GM12878 (cell line): ENCODE data around the gene FBN2. TPM values are rescaled to one million over a fixed set of nuclear protein-coding genes. Genes with fewer than 3 reads are reported as not detected.

Source experiments
- ATAC-seq: fragments of 200-7000 bp; cut with Tn5 transposase; 3 replicates; pipeline ENCODE4 v1.9.1; 2020; ENCODE audit warnings: mild to moderate bottlenecking, moderate library complexity
- BruUV-seq: library from RNA; stranded (reverse); fragments of 400-500 nt; replicated peaks from 2 replicates; lab custom pipeline; 2021; lab: Mats Ljungman, UMichigan
- CTCF ChIA-PET: fragments of 300-600 bp; sonication (Branson Sonifier 250); formaldehyde crosslinking; extraction: SDS; loops from one replicate; lab custom pipeline; 2021; ENCODE audit warnings: inconsistent platforms; lab: Yijun Ruan, JAX
- POLR2A ChIA-PET: fragments of 350-600 bp; formaldehyde crosslinking; extraction: SDS; loops from one replicate; lab custom pipeline; 2021; ENCODE audit warnings: inconsistent platforms; lab: Charles Lee
- RAD21 ChIA-PET: fragments of 300-600 bp; sonication (Branson Sonifier 250); formaldehyde crosslinking; loops from one replicate; lab custom pipeline; 2023; ENCODE audit warnings: antibody characterized with exemption; ENCODE audit not compliant: unreplicated experiment; lab: Charles Lee
- SMC1A ChIA-PET: fragments of 300-600 bp; sonication (Branson Sonifier 250); formaldehyde crosslinking; loops from one replicate; lab custom pipeline; 2023; ENCODE audit not compliant: unreplicated experiment, uncharacterized antibody; lab: Charles Lee
- DNase-seq: peaks from one replicate; pipeline ENCODE4 v3.0.0-alpha.2; 2011; ENCODE audit warnings: low read depth, low spot score
- FAIRE-seq: peaks from 3 replicates; lab custom pipeline; 2011; peaks lifted over from hg19 to GRCh38; lab: Jason Lieb, UNC
- H2AFZ ChIP-seq: 2 replicates; pipeline ENCODE4 v1.6.0; 2011; ENCODE audit warnings: low read depth, low read length, control low read depth; ENCODE audit not compliant: control insufficient read depth
- H3K27ac ChIP-seq: 2 replicates; pipeline ENCODE4 v1.5.1; 2011; ENCODE audit warnings: control low read depth; ENCODE audit not compliant: control insufficient read depth, insufficient read depth
- H3K27me3 ChIP-seq, 2 experiments: replicated peaks in 1 of 2; 2 replicates each; pipeline versions ENCODE4 v1.6.0 to v1.6.1; 2011; ENCODE audit warnings: low read length in 1 of 2; ENCODE audit not compliant: control insufficient read depth in 2 of 2, insufficient read depth in 2 of 2
- H3K36me3 ChIP-seq, 2 experiments: 2 replicates each; pipeline ENCODE4 v1.5.1; 2011; ENCODE audit warnings: low read length in 1 of 2; ENCODE audit not compliant: control insufficient read depth in 2 of 2, insufficient read depth in 2 of 2
- H3K4me1 ChIP-seq: 2 replicates; pipeline ENCODE4 v1.6.1; 2011; ENCODE audit warnings: mild to moderate bottlenecking, low read length, moderate library complexity, mixed read lengths; ENCODE audit not compliant: control insufficient read depth, insufficient read depth
- H3K4me2 ChIP-seq: 2 replicates; pipeline ENCODE4 v1.6.0; 2011; ENCODE audit warnings: control low read depth; ENCODE audit not compliant: control insufficient read depth, insufficient read depth
- H3K4me3 ChIP-seq: fragments of 200-600 bp; sonication (generic); 2 replicates; pipeline ENCODE4 v1.5.1; 2016
- H3K79me2 ChIP-seq: 2 replicates; pipeline ENCODE4 v1.6.0; 2011; ENCODE audit warnings: low read length; ENCODE audit not compliant: control insufficient read depth, insufficient read depth
- H3K9ac ChIP-seq: 2 replicates; pipeline ENCODE4 v1.8.0; 2011; ENCODE audit warnings: low read length, control low read depth, mixed read lengths; ENCODE audit not compliant: control insufficient read depth, insufficient read depth
- H3K9me3 ChIP-seq: replicated peaks from 3 replicates; pipeline ENCODE4 v1.5.1; 2011; ENCODE audit warnings: mild to moderate bottlenecking, low read length; ENCODE audit not compliant: control insufficient read depth, insufficient read depth
- H4K20me1 ChIP-seq: 2 replicates; pipeline ENCODE4 v1.6.0; 2011; ENCODE audit not compliant: control insufficient read depth, insufficient read depth
- CBX3 ChIP-seq: fragments of 200-600 bp; sonication (generic); IDR thresholded peaks from 2 replicates; pipeline ENCODE4 v1.6.1; 2016; ENCODE audit warnings: low read depth, borderline replicate concordance
- CREB1 ChIP-seq: IDR thresholded peaks from 2 replicates; pipeline ENCODE4 v1.6.1; 2012; ENCODE audit warnings: low read depth, mild to moderate bottlenecking, inconsistent platforms
- EGR1 ChIP-seq, 2 experiments: IDR thresholded peaks; 1 replicate in 1 of 2; 2 replicates in 1 of 2; pipeline ENCODE4 v1.6.1; 2011 to 2012; ENCODE audit warnings: low read depth in 2 of 2, low read length in 2 of 2, borderline replicate concordance in 1 of 2, mild to moderate bottlenecking in 1 of 2, moderate library complexity in 1 of 2
- GATAD2B ChIP-seq: fragments of 450-650 bp; conservative IDR thresholded peaks from 2 replicates; pipeline ENCODE4 v1.6.1; 2017; ENCODE audit warnings: low read depth, mild to moderate bottlenecking, moderate library complexity
- HDAC6 ChIP-seq: fragments of 200-600 bp; sonication (generic); IDR thresholded peaks from one replicate; pipeline ENCODE4 v1.8.0; 2017; ENCODE audit warnings: antibody characterized with exemption; ENCODE audit not compliant: unreplicated experiment
- MTA2 ChIP-seq: fragments of 450-650 bp; IDR thresholded peaks from 2 replicates; pipeline ENCODE4 v1.6.1; 2016; ENCODE audit warnings: low read depth, mild to moderate bottlenecking, moderate library complexity
- NFXL1 ChIP-seq: fragments of 450-650 bp; IDR thresholded peaks from 2 replicates; pipeline ENCODE4 v1.6.1; 2017; ENCODE audit warnings: antibody characterized with exemption, mild to moderate bottlenecking, borderline replicate concordance
- RAD51 ChIP-seq: fragments of 450-650 bp; IDR thresholded peaks from 2 replicates; pipeline ENCODE4 v1.6.1; 2016; ENCODE audit warnings: moderate library complexity, mild to moderate bottlenecking, inconsistent platforms
- RUNX3 ChIP-seq: IDR thresholded peaks from 2 replicates; pipeline ENCODE4 v1.6.1; 2012; ENCODE audit warnings: low read length, inconsistent platforms
- SIX5 ChIP-seq: IDR thresholded peaks from 2 replicates; pipeline ENCODE4 v1.6.1; 2011; ENCODE audit warnings: mild to moderate bottlenecking, low read depth, low read length, moderate library complexity; ENCODE audit not compliant: severe bottlenecking
- ZNF24 ChIP-seq: fragments of 450-650 bp; IDR thresholded peaks from 2 replicates; pipeline ENCODE4 v1.6.1; 2017; ENCODE audit warnings: antibody characterized with exemption, mild to moderate bottlenecking
- WGBS: methylation state at CpG from one replicate; pipeline ENCODE4 v1.1.6; 2016; ENCODE audit warnings: low lambda C conversion rate; ENCODE audit not compliant: insufficient replicate concordance, insufficient coverage; ENCODE audit errors: missing lambda C conversion rate; 5-methylcytosine and 5-hydroxymethylcytosine counted together
- in situ Hi-C: fragments of 300-500 bp; cut with MboI; formaldehyde crosslinking; loops from 9 replicates; pipeline ENCODE4 v1.14.3; 2018; ENCODE audit warnings: mixed read lengths
- intact Hi-C: fragments of 100-400 bp; cut with micrococcal nuclease; formaldehyde crosslinking; loops from one replicate; pipeline ENCODE4 v1.14.2; 2022; ENCODE audit not compliant: unreplicated experiment
- polyA plus RNA-seq, 11 experiments: library from polyadenylated mRNA; depleted of rRNA in 4 of 11; unstranded in 6 of 11; stranded (reverse) in 5 of 11; fragments of >200 nt; fragmentation: Nextera tagmentation in 4 of 11; fragmentation: Illumina TruSeq in 1 of 11; extraction: Ambion mirVana in 4 of 11; extraction: Trizol in 1 of 11; gene quantifications; 1 replicate in 1 of 11; 2 replicates in 10 of 11; pipeline versions ENCODE4 v1.2.1 to v1.2.3, GENCODE V29; 2011 to 2016; ENCODE audit warnings: inconsistent platforms in 2 of 11, missing spikeins in 2 of 11, low read depth in 1 of 11
- total RNA-seq, 4 experiments: library from RNA; depleted of rRNA in 3 of 4; stranded (reverse); fragments of >200 nt in 3 of 4; fragmentation: Illumina TruSeq in 1 of 4; extraction: Trizol in 1 of 4; gene quantifications; 2 replicates each; pipeline versions ENCODE4 v1.2.1 to v1.2.3, GENCODE V29; 2013 to 2021
- TF ChIP-seq, protein P1 (sequence below): fragments of 150-350 bp; IDR thresholded peaks from 2 replicates; pipeline ENCODE4 v1.6.1; 2016; ENCODE audit warnings: low read depth, low read length

Gene FBN2
- total and polyA plus RNA-seq, 10 of the 15 experiments (the other 5 are each of a cell fraction or from before 2014, with no cell fraction given), result 0.01 to 0.98 (median 0.10) TPM; not detected in 3

DNA sequence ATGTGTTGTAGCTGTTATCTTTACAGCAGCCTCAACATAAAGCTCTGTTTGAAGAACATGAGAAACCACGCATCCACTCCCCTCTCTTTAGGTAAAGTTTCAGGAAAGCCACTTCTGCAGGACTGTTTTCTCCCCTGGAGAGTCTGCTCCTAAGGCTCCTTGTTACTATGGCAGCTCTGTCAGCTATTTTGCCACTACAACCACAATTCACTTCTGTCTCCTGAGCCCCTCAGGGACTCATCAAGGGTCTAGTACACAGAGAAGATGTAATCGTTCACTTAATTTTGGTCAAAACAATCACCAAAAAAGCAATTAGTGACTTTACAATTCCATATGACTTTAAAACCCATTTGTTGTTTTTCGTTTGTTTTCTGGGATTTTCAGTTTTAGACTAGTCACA lies 157.7 kb downstream of the FBN2 start:
- Histone ChIP-seq H3K4me1 (no peaks in the 10 kb centered on the region), H3K9ac (no peak overlapping the region), H3K27me3 (no peaks in the 10 kb centered on the region), H3K27ac (no peak overlapping the region), H3K9me3 (no peaks in the 10 kb centered on the region), H3K36me3 (no peaks in the 10 kb centered on the region), H3K79me2 (no peaks in the 10 kb centered on the region), H2AFZ (no peak overlapping the region), H4K20me1 (no peaks in the 10 kb centered on the region), H3K4me3 (no peak overlapping the region), H3K4me2 (no peak overlapping the region)
- POLR2A ChIA-PET, result no interaction called here
- in situ Hi-C loops, result no loop called here
- no peak for TF ChIP-seq CBX3
- TF ChIP-seq EGR1 (IDR thresholded peaks at IDR 0.05; ENCODE audit: borderline replicate concordance in 1 of 2, low read depth in 2 of 2, low read length in 2 of 2), result no peak
- TF ChIP-seq MTA2, result no peak
- TF ChIP-seq GATAD2B, result no peak
- TF ChIP-seq RAD51, result no peak
- TF ChIP-seq RUNX3, result no peak
- TF ChIP-seq, protein P1, sequence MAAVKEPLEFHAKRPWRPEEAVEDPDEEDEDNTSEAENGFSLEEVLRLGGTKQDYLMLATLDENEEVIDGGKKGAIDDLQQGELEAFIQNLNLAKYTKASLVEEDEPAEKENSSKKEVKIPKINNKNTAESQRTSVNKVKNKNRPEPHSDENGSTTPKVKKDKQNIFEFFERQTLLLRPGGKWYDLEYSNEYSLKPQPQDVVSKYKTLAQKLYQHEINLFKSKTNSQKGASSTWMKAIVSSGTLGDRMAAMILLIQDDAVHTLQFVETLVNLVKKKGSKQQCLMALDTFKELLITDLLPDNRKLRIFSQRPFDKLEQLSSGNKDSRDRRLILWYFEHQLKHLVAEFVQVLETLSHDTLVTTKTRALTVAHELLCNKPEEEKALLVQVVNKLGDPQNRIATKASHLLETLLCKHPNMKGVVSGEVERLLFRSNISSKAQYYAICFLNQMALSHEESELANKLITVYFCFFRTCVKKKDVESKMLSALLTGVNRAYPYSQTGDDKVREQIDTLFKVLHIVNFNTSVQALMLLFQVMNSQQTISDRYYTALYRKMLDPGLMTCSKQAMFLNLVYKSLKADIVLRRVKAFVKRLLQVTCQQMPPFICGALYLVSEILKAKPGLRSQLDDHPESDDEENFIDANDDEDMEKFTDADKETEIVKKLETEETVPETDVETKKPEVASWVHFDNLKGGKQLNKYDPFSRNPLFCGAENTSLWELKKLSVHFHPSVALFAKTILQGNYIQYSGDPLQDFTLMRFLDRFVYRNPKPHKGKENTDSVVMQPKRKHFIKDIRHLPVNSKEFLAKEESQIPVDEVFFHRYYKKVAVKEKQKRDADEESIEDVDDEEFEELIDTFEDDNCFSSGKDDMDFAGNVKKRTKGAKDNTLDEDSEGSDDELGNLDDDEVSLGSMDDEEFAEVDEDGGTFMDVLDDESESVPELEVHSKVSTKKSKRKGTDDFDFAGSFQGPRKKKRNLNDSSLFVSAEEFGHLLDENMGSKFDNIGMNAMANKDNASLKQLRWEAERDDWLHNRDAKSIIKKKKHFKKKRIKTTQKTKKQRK, result no peak
- TF ChIP-seq ZNF24, result no peak
- no peak for TF ChIP-seq CREB1
- TF ChIP-seq SIX5, result no peak
- TF ChIP-seq NFXL1, result no peak
- TF ChIP-seq HDAC6, result no peak
- 13% methylated on average over 3 of the region's 3 CpGs for whole genome bisulfite sequencing
- CTCF ChIA-PET, result interaction anchor here (0.6 kb wide), 1 partner anchor 745 kb away, joined by 3 read pairs; no protein-coding TSS in a partner anchor
- SMC1A ChIA-PET, result no interaction called here
- no peak for ATAC-seq
- intact Hi-C loops, result no loop called here
- RAD21 ChIA-PET, result no interaction called here
- BruUV-seq, result no TSS peak
- no peak for FAIRE-seq
- DNase-seq, result no peak
